Thyroid gland (tissue), 4 donors: ENCODE data around the gene L1TD1.

Experiments
- POLR2A ChIP-seq, 2 donors: fragments of 450-650 bp; IDR thresholded peaks; one replicate each; pipeline ENCODE4 v1.6.1; 2017; ENCODE audit warnings: antibody characterized with exemption in 2 of 2, mild to moderate bottlenecking in 2 of 2, moderate library complexity in 1 of 2
- TF ChIP-seq, protein P1 (sequence below), 6 experiments: fragments of 200-600 bp in 3 of 6; fragments of 450-650 bp in 3 of 6; sonication (generic) in 3 of 6; IDR thresholded peaks; one replicate each; pipeline ENCODE4 v1.5.1; 2016 to 2019; ENCODE audit warnings: antibody characterized with exemption in 6 of 6, mild to moderate bottlenecking in 2 of 6, inconsistent platforms in 1 of 6, moderate library complexity in 1 of 6

DNA sequence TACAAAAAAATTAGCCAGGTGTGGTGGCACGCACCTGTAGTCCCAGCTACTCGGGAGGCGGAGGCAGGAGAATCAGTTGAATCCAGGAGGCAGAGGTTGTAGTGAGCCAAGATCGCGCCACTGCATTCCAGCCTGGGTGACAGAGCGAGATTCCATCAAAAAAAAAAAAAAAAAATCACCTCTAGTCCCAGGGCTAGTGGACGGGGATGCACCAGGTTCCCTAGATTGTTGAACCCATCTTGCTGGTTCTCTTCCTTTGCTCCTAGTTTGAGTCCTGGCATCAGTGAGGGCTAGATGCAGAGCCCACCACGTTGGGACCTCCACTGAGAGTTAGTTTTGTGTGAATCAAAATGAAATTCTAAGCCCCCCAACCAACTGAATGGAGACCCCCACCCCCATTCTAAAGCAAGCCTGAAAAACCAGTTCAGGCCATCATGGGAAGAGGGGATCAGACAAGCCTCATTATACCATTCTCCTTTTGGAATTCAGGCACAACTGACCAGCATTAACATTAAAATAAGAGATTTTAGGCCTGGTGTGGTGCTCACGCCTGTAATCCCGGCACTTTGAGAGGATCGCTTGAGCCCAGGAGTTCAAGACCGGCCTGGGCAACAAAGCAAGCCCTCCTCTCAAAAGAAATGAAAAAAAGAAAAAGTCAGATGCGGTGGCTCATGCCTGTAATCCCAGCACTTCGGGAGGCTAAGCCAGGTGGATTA lies 17.9 kb upstream of the L1TD1 start:
- no peak for TF ChIP-seq POLR2A (IDR thresholded peaks at IDR 0.05)
- TF ChIP-seq, protein P1, sequence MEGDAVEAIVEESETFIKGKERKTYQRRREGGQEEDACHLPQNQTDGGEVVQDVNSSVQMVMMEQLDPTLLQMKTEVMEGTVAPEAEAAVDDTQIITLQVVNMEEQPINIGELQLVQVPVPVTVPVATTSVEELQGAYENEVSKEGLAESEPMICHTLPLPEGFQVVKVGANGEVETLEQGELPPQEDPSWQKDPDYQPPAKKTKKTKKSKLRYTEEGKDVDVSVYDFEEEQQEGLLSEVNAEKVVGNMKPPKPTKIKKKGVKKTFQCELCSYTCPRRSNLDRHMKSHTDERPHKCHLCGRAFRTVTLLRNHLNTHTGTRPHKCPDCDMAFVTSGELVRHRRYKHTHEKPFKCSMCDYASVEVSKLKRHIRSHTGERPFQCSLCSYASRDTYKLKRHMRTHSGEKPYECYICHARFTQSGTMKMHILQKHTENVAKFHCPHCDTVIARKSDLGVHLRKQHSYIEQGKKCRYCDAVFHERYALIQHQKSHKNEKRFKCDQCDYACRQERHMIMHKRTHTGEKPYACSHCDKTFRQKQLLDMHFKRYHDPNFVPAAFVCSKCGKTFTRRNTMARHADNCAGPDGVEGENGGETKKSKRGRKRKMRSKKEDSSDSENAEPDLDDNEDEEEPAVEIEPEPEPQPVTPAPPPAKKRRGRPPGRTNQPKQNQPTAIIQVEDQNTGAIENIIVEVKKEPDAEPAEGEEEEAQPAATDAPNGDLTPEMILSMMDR (IDR thresholded peaks at IDR 0.05) = no peak
